Limb (tissue), 2 donors: ENCODE results near the gene CDC42BPB.

Experiments
- DNase-seq, 2 donors: peaks; one replicate each; pipeline ENCODE4 v3.0.0-alpha.2; 2016; ENCODE audit errors: extremely low spot score in 2 of 2

Gene CDC42BPB

DNA sequence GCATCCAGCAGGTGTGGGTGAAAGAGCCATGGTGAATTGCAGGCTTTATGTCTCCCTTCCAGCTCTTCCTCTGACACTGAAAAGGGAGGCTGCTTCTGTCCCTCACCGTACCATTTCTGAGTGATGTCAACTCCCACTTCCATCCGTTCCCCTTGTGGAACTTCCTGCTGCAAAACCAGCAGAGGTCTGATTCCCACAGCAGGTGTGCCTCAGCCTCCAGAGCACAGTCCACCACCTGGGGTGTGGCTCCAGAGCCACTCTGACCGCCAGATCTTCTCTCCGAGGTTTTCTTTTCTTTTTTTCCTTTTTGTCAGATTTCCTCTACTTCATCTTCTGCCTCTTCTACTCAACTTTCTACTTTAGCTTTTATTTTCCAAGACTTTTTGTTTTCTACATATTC is 62.7 kb downstream of the CDC42BPB start:
- no peak for DNase-seq

DNA sequence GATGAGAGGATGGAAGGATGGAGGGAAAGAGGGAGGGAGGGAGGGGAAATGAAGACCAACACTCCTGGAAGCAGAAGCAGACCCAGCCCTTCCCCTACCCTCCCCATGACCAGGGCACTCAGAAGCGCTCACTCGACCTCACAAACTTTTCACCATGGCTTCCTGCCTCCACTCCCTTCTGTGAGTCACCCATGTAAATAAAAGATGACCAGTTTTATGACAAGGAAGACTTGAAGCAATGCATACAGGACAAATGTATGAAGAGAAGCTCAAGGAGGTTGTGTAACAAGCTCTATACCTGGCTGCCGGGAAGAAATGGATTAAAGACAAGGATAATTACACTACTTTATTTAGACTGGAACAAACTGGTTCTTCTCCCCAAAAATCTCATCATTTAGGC is 63.8 kb downstream of the CDC42BPB start:
- DNase-seq = no peak

- DNase-seq = no peak
These were observed 66.0 kb downstream of the CDC42BPB start for GRCh38 chr14:102991376-102991775.

DNA sequence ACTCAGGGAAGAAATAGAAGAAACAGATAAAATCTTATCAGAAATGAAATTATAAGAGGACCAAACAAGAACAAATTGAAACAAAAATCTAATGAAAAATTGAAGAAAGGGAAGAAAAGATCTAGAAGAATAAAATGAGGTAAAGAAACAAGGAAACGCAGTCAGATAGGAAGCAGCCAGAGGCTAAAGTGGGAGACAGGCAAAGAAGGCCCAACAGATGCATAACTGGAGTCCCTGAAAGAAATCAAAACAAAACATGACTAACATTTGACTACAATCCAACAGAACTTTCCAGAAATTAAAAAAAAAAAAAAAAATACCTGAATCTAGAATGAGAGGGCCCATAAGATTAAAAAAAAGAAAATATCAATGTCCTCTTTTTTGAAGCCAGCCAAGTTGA is 69.3 kb downstream of the CDC42BPB start:
- DNase-seq = no peak

DNA sequence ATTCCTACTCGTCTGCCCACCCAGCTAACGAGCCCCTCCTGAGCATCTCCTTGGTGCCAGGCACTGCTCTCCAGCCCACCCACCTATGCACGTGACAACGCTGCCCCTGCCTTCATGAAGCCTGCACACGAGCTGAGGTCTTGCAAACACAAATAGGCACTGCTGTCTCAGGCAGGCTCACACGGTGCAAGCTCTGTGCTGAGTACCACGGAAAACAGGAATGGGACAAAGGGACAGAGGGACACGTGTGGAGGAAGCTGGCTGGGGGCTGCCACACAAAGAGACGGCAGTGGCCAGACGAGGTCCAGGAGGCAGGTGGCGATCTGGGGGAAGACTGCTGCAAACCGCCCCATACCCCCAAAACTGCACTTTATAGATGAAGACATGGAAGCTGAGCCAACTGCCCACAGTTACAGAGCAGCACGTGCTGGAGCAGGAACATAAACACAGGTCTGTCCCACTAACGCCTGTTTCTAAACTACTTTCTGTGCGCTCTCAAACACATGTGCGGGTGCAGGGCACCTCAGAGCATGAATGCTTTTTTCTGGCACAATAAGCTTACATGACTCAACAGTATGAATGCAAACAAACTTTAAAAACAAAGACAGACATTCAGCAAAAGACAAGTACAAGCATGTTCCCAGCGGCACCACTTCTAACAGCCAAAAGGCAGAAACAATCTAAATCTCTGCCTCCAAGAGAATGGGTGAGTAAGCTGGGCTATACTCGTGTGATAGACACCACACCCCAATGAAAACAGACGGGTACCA is 70.4 kb downstream of the CDC42BPB start:
- DNase-seq = no peak

DNA sequence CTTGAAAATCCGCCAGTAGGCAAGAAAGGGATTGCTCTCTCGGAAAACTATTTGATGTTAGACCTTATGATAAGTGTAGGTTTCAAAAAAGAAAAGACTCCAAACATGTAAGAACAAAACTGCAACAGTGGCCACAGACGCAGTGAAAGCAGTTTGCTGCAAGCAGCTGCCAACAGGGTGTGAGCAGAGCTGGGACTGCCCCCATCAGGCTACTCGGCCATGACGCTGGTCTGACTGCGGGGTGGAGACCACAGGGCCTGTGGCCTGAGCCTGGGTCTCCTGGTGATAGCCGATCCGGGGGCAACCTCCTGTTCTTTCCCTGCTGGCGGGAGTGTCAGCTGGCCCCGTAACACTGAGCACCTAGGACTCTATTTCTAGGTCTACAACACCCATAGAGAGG is 71.7 kb downstream of the CDC42BPB start:
- no peak for DNase-seq

- no peak for DNase-seq
These were observed 72.8 kb downstream of the CDC42BPB start for GRCh38 chr14:102984336-102985102.

- no peak for DNase-seq
These were observed 73.9 kb downstream of the CDC42BPB start for GRCh38 chr14:102983496-102983895.

GRCh38 chr14:102982852-102983470 is 74.4 kb downstream of the CDC42BPB start:
- no peak for DNase-seq

- no peak for DNase-seq
These were observed 76.9 kb downstream of the CDC42BPB start for GRCh38 chr14:102980409-102980810.

- DNase-seq = no peak
These were observed 77.9 kb downstream of the CDC42BPB start for GRCh38 chr14:102979406-102979805.

- DNase-seq = no peak
These were observed 79.9 kb downstream of the CDC42BPB start for GRCh38 chr14:102977475-102977874.

DNA sequence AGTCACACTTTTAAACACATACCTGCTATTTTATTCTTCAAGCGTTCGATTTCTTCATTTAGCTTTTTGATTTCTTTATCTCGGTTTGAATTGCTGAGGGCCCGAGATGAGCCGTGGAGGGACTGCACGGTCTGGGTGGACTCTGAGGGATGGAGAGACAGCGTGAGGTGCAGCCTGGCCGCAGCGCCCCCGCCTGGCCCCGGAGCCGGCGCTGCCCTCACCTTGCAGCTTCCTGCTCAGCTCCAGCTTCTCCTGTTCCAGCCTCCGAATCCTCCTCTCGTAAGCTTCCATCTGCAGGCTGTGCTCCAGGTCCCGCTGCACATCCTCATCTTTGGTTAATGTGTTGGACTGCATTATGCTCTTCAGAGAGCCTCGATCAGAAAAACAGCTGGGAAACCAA is 81.7 kb downstream of the CDC42BPB start:
- DNase-seq = no peak

- DNase-seq = no peak
These were observed 83.6 kb downstream of the CDC42BPB start for GRCh38 chr14:102973706-102974285.

- no peak for DNase-seq
These were observed 85.3 kb downstream of the CDC42BPB start for GRCh38 chr14:102971836-102972606.

DNA sequence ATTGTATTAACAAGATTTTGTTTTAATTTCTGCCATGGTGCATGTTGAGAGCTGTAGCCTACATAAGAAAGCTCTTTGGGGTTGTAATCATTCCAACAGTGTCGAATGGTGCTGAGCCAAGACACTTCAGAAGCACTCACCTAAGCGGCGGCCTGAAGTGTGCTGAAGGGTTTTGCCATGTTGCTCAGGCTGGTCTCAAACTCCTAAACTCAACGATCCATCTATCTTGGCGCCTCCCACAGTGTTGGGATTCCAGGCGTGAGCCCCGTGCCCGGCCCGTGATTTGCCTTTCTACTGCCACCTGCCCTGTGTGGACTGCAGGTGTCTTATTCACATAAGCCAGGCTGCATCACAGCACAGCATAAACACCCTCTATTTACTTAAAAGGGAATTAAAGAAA is 86.0 kb downstream of the CDC42BPB start:
- DNase-seq = no peak

GRCh38 chr14:102970496-102970895 is 86.9 kb downstream of the CDC42BPB start:
- DNase-seq = no peak

DNA sequence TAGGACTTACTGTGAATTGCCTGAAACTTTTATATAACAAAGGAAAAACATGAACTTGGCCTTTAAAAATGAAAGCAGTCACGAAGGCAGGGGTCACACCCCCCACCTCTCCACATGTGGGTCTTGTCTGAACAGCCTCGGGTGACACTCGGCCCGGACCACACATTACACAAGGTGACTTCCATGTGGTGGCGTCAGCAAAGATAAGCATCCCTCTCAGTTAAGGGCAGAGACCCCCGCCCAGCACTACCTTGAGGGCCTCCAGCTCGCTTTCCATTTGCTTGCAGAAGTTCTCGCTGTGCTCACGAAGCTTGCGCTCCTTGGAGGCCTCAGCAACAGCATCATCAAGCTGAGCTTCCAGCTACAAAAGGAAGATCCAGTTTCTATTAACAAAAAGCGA is 87.4 kb downstream of the CDC42BPB start:
- DNase-seq = no peak

DNA sequence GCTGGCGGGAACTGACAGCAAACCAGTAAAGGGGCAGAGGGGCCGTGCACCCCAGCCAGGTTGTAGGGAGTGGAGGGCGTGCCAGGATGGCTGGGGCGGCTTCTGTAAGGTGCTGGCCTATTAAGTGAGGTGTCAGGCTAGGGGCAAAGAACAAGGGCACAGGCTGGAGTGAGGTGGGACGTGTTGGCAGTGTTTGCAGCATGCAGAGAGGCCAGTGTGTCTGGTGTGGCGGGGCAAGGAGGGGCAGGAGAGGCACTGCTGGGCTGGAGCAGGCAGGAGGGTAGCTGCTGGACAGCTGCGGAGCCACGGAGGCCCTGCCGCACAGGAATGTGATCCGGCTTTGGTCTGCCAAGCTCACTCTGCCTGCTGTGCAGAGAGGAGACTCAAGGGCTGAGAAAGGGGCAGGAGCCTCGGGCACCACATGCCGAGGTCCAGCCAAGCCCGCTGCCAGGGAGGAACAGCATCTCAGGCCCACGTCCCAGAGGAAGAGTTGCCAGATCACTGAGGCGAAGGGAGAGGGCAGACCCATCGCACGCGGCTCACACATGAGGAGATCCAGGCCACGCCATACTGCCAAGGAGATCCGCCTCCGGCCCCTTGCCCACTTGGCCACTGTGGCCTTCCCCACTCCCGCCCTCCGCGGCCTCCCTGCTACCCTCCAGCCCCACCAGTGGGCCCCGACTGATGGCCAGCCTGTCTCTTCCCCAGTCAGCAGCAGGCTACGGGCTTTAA is 88.1 kb downstream of the CDC42BPB start:
- DNase-seq = no peak

DNA sequence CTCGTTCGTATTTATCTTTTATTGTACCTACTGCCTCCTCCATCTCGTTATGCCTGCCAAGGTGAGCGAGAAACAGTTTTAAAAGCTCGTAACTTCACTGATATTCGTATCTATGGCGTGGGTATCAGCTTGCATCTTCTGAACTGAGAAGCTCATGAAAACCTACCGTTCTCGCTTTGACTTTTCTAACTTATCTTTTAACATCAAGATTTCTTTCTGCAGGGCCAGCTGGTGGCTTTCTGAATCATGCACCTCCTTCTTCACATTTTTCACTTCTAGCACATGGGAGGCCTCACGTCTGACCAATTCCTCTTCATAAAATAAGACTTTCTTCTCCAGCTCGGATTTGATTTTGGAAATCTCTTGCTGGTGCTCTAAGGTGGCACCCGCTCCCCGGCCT is 89.0 kb downstream of the CDC42BPB start:
- no peak for DNase-seq

- no peak for DNase-seq
These were observed 89.9 kb downstream of the CDC42BPB start for GRCh38 chr14:102967506-102967795.
